ENCODE measurements around the gene ARL5A. TPM values are rescaled to one million over a fixed set of nuclear protein-coding genes. Genes with fewer than 3 reads are reported as not detected.
A peak's percentile ranks its signal among the peaks of the same experiment; 100 is the strongest.

Gene ARL5A
- total and polyA plus RNA-seq, 9 of the 15 experiments (the other 6 are each of a cell fraction or from before 2014, with no cell fraction given): 16.3 to 117 (median 88.4) TPM

- peak overlapping the region; percentile 78 for H3K4me3 ChIP-seq
- BruUV-seq (replicated peaks): TSS peak; percentile 97
- CTCF ChIA-PET (ENCODE audit: low intra/inter-chr PET ratio): no interaction called here
- peaks cover 6% of the 10 kb centered on the region for H4K20me1 ChIP-seq (replicated peaks; ENCODE audit: control insufficient read depth, insufficient read depth, low read length)
- H3K4me1 ChIP-seq (replicated peaks in 1 of 2; ENCODE audit: control insufficient read depth in 2 of 2, insufficient read depth in 2 of 2, low read length in 2 of 2): peaks cover 7 to 30% of the 10 kb centered on the region in 2 experiments
- peak overlapping the region; percentile 91 to 95; a peak in 3 of 4 replicates for H3K9ac ChIP-seq (ENCODE audit: insufficient read depth in 1 of 2, low read depth in 2 of 2, low read length in 2 of 2)
- H3K9me1 ChIP-seq (ENCODE audit: control insufficient read depth, insufficient read depth, low read length): no peaks in the 10 kb centered on the region
- peaks cover 9% of the 10 kb centered on the region; the same call in 2 of the 3 replicates for H3K36me3 ChIP-seq (ENCODE audit: control insufficient read depth, insufficient read depth, low read length)
- peak overlapping the region; percentile 98 for H3K4me2 ChIP-seq (ENCODE audit: insufficient read depth, low read length)
- DNase-seq (ENCODE audit: extremely low read depth in 1 of 4, low spot score in 3 of 4) (no peak), ATAC-seq (no peak), FAIRE-seq (no peak)
- 42% methylated on average over 5 of the region's 5 CpGs for WGBS (ENCODE audit: insufficient coverage, low coverage, missing lambda C conversion rate)
- in situ Hi-C loops (cut with MboI): no loop called here
- POLR2A ChIA-PET: interaction anchor here (0.6 to 3.1 kb wide), 7 partner anchors 9 to 269 kb away, joined by 3 to 10 read pairs (median 4); no protein-coding TSS in a partner anchor
- H3K79me2 ChIP-seq (ENCODE audit: control insufficient read depth, insufficient read depth, low read length): peaks cover 44% of the 10 kb centered on the region
- no peaks in the 10 kb centered on the region for H3K27me3 ChIP-seq (ENCODE audit: control insufficient read depth in 2 of 2, insufficient read depth in 2 of 2, low read length in 2 of 2)
- H3K27ac ChIP-seq (ENCODE audit: extremely low read depth, low read depth, low read length): peak overlapping the region; percentile 75
- no peaks in the 10 kb centered on the region for H3K9me3 ChIP-seq (replicated peaks; ENCODE audit: control insufficient read depth, insufficient read depth, low read depth, low read length)
- intact Hi-C loops (cut with micrococcal nuclease): no loop called here
- peak overlapping the region; percentile 93 for H2AFZ ChIP-seq (ENCODE audit: low read depth, low read length)
- no peak for TF ChIP-seq ZNF146 (CRISPR knock-in tag; IDR thresholded peaks at IDR 0.05; ENCODE audit: unreplicated experiment)
- no peak for TF ChIP-seq TEAD2 (tag; IDR thresholded peaks at IDR 0.05)
- no peak for TF ChIP-seq MBD1 (CRISPR knock-in tag; IDR thresholded peaks at IDR 0.05)
- TF ChIP-seq ZNF175 (CRISPR knock-in tag; IDR thresholded peaks at IDR 0.05; ENCODE audit: low read depth): peak; percentile 66; the same call in 1 of the 2 replicates
- TF ChIP-seq TARDBP (IDR thresholded peaks at IDR 0.05): no peak
- TF ChIP-seq WHSC1 (IDR thresholded peaks at IDR 0.05; ENCODE audit: low read length): no peak
- TF ChIP-seq, protein P1, sequence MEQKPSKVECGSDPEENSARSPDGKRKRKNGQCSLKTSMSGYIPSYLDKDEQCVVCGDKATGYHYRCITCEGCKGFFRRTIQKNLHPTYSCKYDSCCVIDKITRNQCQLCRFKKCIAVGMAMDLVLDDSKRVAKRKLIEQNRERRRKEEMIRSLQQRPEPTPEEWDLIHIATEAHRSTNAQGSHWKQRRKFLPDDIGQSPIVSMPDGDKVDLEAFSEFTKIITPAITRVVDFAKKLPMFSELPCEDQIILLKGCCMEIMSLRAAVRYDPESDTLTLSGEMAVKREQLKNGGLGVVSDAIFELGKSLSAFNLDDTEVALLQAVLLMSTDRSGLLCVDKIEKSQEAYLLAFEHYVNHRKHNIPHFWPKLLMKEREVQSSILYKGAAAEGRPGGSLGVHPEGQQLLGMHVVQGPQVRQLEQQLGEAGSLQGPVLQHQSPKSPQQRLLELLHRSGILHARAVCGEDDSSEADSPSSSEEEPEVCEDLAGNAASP (IDR thresholded peaks at IDR 0.05): no peak
- no peak for TF ChIP-seq STAT5A (IDR thresholded peaks at IDR 0.05; ENCODE audit: borderline replicate concordance, low read length)
- TF ChIP-seq ZNF12 (CRISPR knock-in tag; IDR thresholded peaks at IDR 0.05): no peak
- TF ChIP-seq BCLAF1 (IDR thresholded peaks at IDR 0.05; ENCODE audit: borderline replicate concordance in 1 of 2, control insufficient read depth in 1 of 2, low read depth in 2 of 2, low read length in 1 of 2): peak in 1 of 2 experiments; percentile 94; a peak in 1 of 4 replicates
- no peak for TF ChIP-seq RNF2 (IDR thresholded peaks at IDR 0.05)
- no peak for TF ChIP-seq FUS (optimal IDR thresholded peaks at IDR 0.05; ENCODE audit: low read depth, low read length)
- no peak for TF ChIP-seq TCF3 (CRISPR knock-in tag; IDR thresholded peaks at IDR 0.05)
- peak; percentile 35; the same call in 1 of the 2 replicates for TF ChIP-seq ERF (CRISPR knock-in tag; IDR thresholded peaks at IDR 0.05)
- TF ChIP-seq USF1 (CRISPR knock-in tag; IDR thresholded peaks at IDR 0.05): no peak
- no peak for TF ChIP-seq STAG1 (CRISPR knock-in tag; IDR thresholded peaks at IDR 0.05; ENCODE audit: borderline replicate concordance)
- 0 out of 2 replicates have a peak, but pooled peaks have one; percentile 18 for TF ChIP-seq FOXP1 (CRISPR knock-in tag; IDR thresholded peaks at IDR 0.05)
Measured at GRCh38 chr2:151828890-151829324, 686 bp upstream of the ARL5A start.

Measured in K562 (cell line).